Fibroblast of skin of right biceps (primary cell): ENCODE measurements around the gene OR6B3.

Source experiments
- DNase-seq: peaks from one replicate; pipeline ENCODE4 v3.0.0-alpha.2; 2013

OR6B3 gene

GRCh38 chr2:240043279-240043989 lies 9.9 kb downstream of the OR6B3 start:
- no peak for DNase-seq

GRCh38 chr2:240042740-240043139 lies 10.6 kb downstream of the OR6B3 start:
- no peak for DNase-seq

- no peak for DNase-seq
Observed at GRCh38 chr2:240041363-240041762, 12.0 kb downstream of the OR6B3 start.

- no peak for DNase-seq
Observed at GRCh38 chr2:240037358-240037757, 16.0 kb downstream of the OR6B3 start.

GRCh38 chr2:240033330-240033678 lies 20.0 kb downstream of the OR6B3 start:
- no peak for DNase-seq

- DNase-seq = no peak
Observed at GRCh38 chr2:240032406-240033329, 20.7 kb downstream of the OR6B3 start.

GRCh38 chr2:240030379-240031094 lies 22.8 kb downstream of the OR6B3 start, which contains the start of gene OR6B2:
TSS of gene OR6B2 (minus strand) at chr2:240030429. CDS start at chr2:240030429, 0 bp downstream.
- DNase-seq = no peak

GRCh38 chr2:240024766-240025165 lies 28.6 kb downstream of the OR6B3 start:
- DNase-seq = no peak

- no peak for DNase-seq
Observed at GRCh38 chr2:240023792-240024191, 29.5 kb downstream of the OR6B3 start.

- peak; percentile 42 for DNase-seq
Observed at GRCh38 chr2:240021488-240022104, 31.7 kb downstream of the OR6B3 start.

- no peak for DNase-seq
Observed at GRCh38 chr2:240018071-240018750, 35.1 kb downstream of the OR6B3 start.

- no peak for DNase-seq
Observed at GRCh38 chr2:240014327-240014726, 39.0 kb downstream of the OR6B3 start.

- peak; percentile 8 for DNase-seq
Observed at GRCh38 chr2:240013343-240013742, 40.0 kb downstream of the OR6B3 start.

- no peak for DNase-seq
Observed at GRCh38 chr2:240002983-240003382, 50.3 kb downstream of the OR6B3 start.

- DNase-seq = no peak
Observed at GRCh38 chr2:240000671-240001070, 52.6 kb downstream of the OR6B3 start.

- DNase-seq = no peak
Observed at GRCh38 chr2:239997686-239998409, 55.5 kb downstream of the OR6B3 start.
